ENCODE measurements around the gene INPP1. TPM values are rescaled to one million over a fixed set of nuclear protein-coding genes. Genes with fewer than 3 reads are reported as not detected.

The INPP1 gene
- total RNA-seq, 1 donor from 2014 or later = 41.7 TPM

DNA sequence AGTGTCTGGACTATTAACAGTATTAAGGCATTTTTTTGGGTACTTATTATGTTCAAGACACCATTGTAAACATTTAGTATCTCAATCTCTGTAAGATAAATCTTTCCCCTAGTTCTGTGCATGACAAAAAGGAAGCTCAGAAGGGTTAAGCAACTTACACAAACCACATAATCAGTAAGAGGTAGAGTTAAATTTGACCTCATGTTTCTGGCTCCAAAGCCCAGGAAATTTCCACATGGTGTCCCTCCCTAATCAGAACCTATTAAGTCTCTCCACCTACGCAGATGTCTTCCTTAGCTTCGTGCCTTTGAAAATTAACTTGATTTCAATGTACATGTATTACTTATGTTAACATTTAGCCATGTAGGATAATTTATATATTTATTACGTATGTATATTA is 66.8 kb downstream of the INPP1 start:
- Mint-ChIP-seq H3K27ac (ENCODE audit: unreplicated experiment) (no peak overlapping the region), H3K27me3 (ENCODE audit: unreplicated experiment) (peaks cover 2% of the 10 kb centered on the region), H3K4me3 (ENCODE audit: unreplicated experiment) (peak overlapping the region; percentile 85), H3K36me3 (ENCODE audit: unreplicated experiment) (no peaks in the 10 kb centered on the region), H3K9me3 (ENCODE audit: unreplicated experiment) (peaks cover 7% of the 10 kb centered on the region), H3K4me1 (ENCODE audit: low read depth, unreplicated experiment) (no peaks in the 10 kb centered on the region)
- TF ChIP-seq, protein P1, sequence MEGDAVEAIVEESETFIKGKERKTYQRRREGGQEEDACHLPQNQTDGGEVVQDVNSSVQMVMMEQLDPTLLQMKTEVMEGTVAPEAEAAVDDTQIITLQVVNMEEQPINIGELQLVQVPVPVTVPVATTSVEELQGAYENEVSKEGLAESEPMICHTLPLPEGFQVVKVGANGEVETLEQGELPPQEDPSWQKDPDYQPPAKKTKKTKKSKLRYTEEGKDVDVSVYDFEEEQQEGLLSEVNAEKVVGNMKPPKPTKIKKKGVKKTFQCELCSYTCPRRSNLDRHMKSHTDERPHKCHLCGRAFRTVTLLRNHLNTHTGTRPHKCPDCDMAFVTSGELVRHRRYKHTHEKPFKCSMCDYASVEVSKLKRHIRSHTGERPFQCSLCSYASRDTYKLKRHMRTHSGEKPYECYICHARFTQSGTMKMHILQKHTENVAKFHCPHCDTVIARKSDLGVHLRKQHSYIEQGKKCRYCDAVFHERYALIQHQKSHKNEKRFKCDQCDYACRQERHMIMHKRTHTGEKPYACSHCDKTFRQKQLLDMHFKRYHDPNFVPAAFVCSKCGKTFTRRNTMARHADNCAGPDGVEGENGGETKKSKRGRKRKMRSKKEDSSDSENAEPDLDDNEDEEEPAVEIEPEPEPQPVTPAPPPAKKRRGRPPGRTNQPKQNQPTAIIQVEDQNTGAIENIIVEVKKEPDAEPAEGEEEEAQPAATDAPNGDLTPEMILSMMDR (IDR thresholded peaks at IDR 0.05; ENCODE audit: partially characterized antibody, unreplicated experiment) = no peak
- DNase-seq = no peak

DNA sequence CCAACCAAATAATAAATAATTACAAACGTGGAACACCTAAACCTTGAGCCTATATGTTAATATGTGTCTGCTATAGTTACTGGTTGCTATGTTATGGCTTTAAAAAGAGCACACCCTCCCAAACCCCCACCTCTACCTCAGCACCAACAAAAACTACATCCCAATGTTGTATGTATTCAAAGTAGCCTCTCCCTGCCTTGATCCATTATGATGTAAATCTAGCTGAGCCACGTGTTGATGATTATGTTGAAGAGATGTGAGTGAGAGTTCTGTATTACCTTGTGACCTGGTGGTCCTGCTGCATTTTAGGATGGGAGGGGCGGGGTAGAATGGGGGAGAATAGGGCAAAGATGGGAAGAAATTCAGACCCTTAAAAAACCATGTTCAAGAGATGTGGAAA is 69.6 kb downstream of the INPP1 start:
- Mint-ChIP-seq H3K4me1 (ENCODE audit: low read depth, unreplicated experiment) (peaks cover 5% of the 10 kb centered on the region), H3K9me3 (ENCODE audit: unreplicated experiment) (peaks cover 3% of the 10 kb centered on the region), H3K36me3 (ENCODE audit: unreplicated experiment) (no peaks in the 10 kb centered on the region), H3K27me3 (ENCODE audit: unreplicated experiment) (peaks cover 2% of the 10 kb centered on the region), H3K27ac (ENCODE audit: unreplicated experiment) (no peak overlapping the region), H3K4me3 (ENCODE audit: unreplicated experiment) (no peak overlapping the region)
- TF ChIP-seq, protein P1 (IDR thresholded peaks at IDR 0.05; ENCODE audit: partially characterized antibody, unreplicated experiment) = no peak
- no peak for DNase-seq

DNA sequence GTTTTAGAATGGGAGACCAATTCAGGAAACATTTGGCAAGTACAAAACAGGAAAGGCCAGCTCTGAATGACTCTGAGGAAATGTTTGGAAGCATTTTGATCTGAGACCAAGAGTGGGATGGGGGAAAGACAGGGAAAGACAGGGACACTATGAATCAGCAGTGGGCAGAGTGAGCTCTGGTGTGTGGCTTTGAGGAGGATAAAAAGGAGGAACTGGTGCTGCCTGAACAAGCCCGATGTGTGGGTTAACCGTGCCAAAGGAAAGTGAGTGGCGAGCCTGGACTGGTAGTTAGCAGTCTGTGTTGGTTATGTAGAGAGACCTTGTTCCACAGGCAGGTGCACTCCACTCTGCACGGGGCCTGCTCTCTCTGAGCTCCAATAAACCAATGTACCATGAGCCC is 70.0 kb downstream of the INPP1 start:
- Mint-ChIP-seq H3K4me1 (ENCODE audit: low read depth, unreplicated experiment) (peaks cover 5% of the 10 kb centered on the region), H3K4me3 (ENCODE audit: unreplicated experiment) (no peak overlapping the region), H3K9me3 (ENCODE audit: unreplicated experiment) (peaks cover 3% of the 10 kb centered on the region), H3K27ac (ENCODE audit: unreplicated experiment) (no peak overlapping the region), H3K27me3 (ENCODE audit: unreplicated experiment) (peaks cover 2% of the 10 kb centered on the region), H3K36me3 (ENCODE audit: unreplicated experiment) (no peaks in the 10 kb centered on the region)
- DNase-seq = no peak
- TF ChIP-seq, protein P1 (IDR thresholded peaks at IDR 0.05; ENCODE audit: partially characterized antibody, unreplicated experiment) = no peak

DNA sequence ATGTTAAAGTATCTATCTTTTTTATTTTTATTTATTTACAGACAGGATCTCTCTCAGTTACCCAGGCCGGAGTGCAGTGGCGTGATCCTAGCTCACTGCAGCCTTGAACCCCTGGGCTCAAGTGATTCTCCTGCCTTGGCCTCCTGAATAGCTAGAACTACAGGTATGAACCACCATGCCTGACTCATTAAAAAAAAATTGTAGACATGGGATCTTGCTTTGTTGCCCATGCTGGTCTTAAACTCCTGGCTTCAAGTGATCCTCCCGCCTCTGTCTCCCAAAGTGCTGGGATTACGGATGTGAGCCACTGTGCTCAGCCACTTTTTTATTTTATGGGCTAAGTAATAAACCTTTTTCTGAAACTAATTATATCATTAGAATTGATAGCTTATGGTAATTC is 71.9 kb downstream of the INPP1 start:
- TF ChIP-seq, protein P1 (IDR thresholded peaks at IDR 0.05; ENCODE audit: partially characterized antibody, unreplicated experiment) = no peak
- no peak for DNase-seq
- Mint-ChIP-seq H3K27me3 (ENCODE audit: unreplicated experiment) (peaks cover 2% of the 10 kb centered on the region), H3K9me3 (ENCODE audit: unreplicated experiment) (no peaks in the 10 kb centered on the region), H3K4me3 (ENCODE audit: unreplicated experiment) (no peak overlapping the region), H3K27ac (ENCODE audit: unreplicated experiment) (no peak overlapping the region), H3K36me3 (ENCODE audit: unreplicated experiment) (no peaks in the 10 kb centered on the region), H3K4me1 (ENCODE audit: low read depth, unreplicated experiment) (peaks cover 5% of the 10 kb centered on the region)

DNA sequence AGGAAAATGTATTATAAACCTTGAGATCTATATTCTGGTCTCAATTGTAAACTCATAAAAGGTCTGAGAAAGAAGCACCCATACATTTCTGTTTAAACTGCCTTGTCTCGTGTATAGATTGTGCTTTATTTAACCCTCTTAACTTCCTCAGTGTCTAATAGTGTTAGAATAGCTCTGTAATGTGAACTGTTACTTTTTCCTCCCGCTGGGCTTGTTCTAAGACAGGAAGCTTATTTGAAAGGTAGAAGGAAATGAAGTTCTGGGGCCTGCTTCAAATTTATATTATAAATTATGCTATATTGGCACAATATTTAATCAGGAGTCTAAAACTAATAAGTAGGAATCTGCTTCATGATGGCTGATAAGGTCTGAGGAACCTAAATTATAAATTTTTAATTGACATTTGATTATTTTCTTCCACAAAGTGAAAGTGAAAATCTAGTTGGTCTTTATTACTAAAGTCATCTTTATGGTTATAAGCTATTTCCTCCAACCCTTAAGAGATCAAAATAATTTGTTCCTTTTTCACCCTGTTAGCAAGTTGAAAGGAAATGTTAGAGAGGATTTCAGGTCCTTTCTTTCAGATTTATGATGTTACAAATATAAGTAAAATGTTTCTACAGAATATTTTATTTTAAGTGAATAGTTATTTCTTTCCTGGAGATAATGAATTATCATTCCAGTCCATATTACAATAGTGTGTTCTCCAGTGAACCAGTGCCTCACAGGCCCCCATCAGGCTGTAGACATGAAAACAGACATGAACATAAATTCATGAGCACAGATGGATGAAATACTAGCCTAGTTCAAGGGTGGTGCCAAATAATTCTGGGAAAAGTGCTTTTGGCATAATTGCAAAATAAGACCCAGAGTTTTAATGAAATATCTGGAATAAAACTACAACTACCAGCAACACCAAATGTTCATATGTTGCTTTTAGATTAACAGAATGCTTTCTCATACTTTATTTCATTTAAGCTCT is 72.7 kb downstream of the INPP1 start:
- H3K27ac Mint-ChIP-seq (ENCODE audit: unreplicated experiment) = no peak overlapping the region
- H3K9me3 Mint-ChIP-seq (ENCODE audit: unreplicated experiment) = no peaks in the 10 kb centered on the region
- no peak overlapping the region for H3K4me3 Mint-ChIP-seq (ENCODE audit: unreplicated experiment)
- H3K36me3 Mint-ChIP-seq (ENCODE audit: unreplicated experiment) = no peaks in the 10 kb centered on the region
- TF ChIP-seq, protein P1 (IDR thresholded peaks at IDR 0.05; ENCODE audit: partially characterized antibody, unreplicated experiment) = no peak
- peaks cover 2% of the 10 kb centered on the region for H3K27me3 Mint-ChIP-seq (ENCODE audit: unreplicated experiment)
- H3K4me1 Mint-ChIP-seq (ENCODE audit: low read depth, unreplicated experiment) = peaks cover 5% of the 10 kb centered on the region
- no peak for DNase-seq

Measured in glutamatergic neuron (in vitro differentiated cells).